HFFc6 (cell line): Measurements from ENCODE around the gene LPAR4. TPM values are rescaled to one million over a fixed set of nuclear protein-coding genes. Genes with fewer than 3 reads are reported as not detected.

ENCODE experiments used
- DNase-seq: peaks from one replicate; pipeline ENCODE4 v3.0.0-alpha.2; 2018
- H3K27ac Mint-ChIP-seq: 2 replicates; pipeline ENCODE4 v1.8.0; 2020; ENCODE audit warnings: mild to moderate bottlenecking, mixed read lengths
- H3K27me3 Mint-ChIP-seq: 2 replicates; pipeline ENCODE4 v1.8.0; 2021; ENCODE audit warnings: mild to moderate bottlenecking, moderate library complexity, mixed read lengths; ENCODE audit not compliant: insufficient read depth
- H3K36me3 Mint-ChIP-seq: 2 replicates; pipeline ENCODE4 v1.8.0; 2021; ENCODE audit warnings: low read depth, mixed read lengths
- H3K4me1 Mint-ChIP-seq: 2 replicates; pipeline ENCODE4 v1.8.0; 2020; ENCODE audit warnings: low read depth, mixed read lengths
- H3K4me3 Mint-ChIP-seq: 2 replicates; pipeline ENCODE4 v1.8.0; 2020; ENCODE audit warnings: mild to moderate bottlenecking, moderate library complexity, mixed read lengths
- H3K9me3 Mint-ChIP-seq: 2 replicates; pipeline ENCODE4 v1.8.0; 2020; ENCODE audit warnings: mild to moderate bottlenecking, mixed read lengths
- total RNA-seq, 6 experiments: library from RNA; stranded (reverse); fragmentation: NEBNext Ultra II Directional; extraction: Animal tissue kit (Norgen Biotek cat#: 25700); gene quantifications; 2 replicates in 1 of 6; 3 replicates in 5 of 6; pipeline ENCODE4 v1.2.3, GENCODE V29; 2021
- TF ChIP-seq, protein P1 (sequence below): fragments of 200-600 bp; sonication (generic); IDR thresholded peaks from 2 replicates; pipeline ENCODE4 v1.5.0; 2021; ENCODE audit warnings: antibody characterized with exemption, mild to moderate bottlenecking

Gene LPAR4
- total RNA-seq, 6 experiments from 2014 or later: not detected

DNA sequence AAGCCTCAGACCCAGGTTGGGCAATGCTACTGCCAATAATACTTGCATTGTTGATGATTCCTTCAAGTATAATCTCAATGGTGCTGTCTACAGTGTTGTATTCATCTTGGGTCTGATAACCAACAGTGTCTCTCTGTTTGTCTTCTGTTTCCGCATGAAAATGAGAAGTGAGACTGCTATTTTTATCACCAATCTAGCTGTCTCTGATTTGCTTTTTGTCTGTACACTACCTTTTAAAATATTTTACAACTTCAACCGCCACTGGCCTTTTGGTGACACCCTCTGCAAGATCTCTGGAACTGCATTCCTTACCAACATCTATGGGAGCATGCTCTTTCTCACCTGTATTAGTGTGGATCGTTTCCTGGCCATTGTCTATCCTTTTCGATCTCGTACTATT, 7.4 kb downstream of the LPAR4 start:
- Mint-ChIP-seq H3K27ac (no peak overlapping the region), H3K4me1 (no peaks in the 10 kb centered on the region), H3K4me3 (no peak overlapping the region), H3K27me3 (no peaks in the 10 kb centered on the region), H3K36me3 (no peaks in the 10 kb centered on the region), H3K9me3 (no peaks in the 10 kb centered on the region)
- TF ChIP-seq, protein P1, sequence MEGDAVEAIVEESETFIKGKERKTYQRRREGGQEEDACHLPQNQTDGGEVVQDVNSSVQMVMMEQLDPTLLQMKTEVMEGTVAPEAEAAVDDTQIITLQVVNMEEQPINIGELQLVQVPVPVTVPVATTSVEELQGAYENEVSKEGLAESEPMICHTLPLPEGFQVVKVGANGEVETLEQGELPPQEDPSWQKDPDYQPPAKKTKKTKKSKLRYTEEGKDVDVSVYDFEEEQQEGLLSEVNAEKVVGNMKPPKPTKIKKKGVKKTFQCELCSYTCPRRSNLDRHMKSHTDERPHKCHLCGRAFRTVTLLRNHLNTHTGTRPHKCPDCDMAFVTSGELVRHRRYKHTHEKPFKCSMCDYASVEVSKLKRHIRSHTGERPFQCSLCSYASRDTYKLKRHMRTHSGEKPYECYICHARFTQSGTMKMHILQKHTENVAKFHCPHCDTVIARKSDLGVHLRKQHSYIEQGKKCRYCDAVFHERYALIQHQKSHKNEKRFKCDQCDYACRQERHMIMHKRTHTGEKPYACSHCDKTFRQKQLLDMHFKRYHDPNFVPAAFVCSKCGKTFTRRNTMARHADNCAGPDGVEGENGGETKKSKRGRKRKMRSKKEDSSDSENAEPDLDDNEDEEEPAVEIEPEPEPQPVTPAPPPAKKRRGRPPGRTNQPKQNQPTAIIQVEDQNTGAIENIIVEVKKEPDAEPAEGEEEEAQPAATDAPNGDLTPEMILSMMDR: no peak
- no peak for DNase-seq

DNA sequence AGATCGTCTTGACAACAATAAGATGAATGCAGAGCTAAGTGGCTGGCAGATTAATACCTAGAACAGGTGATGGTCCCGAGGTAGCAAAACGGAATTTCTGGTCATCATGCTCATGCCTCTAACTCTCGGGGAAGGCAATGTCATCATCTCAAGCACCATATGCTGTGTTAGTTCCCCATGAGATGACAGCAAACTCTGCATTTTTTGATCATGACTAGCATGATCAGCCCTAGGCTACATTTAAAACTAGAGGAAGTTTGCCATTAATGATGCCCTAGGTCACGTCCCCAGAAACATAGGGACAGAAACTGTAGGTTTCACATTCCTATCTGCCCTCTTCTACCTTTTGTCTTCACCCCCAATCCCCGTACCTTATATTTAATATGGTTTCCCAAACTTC, 11.6 kb downstream of the LPAR4 start:
- H3K9me3 Mint-ChIP-seq: no peaks in the 10 kb centered on the region
- TF ChIP-seq, protein P1: no peak
- H3K27me3 Mint-ChIP-seq: peaks cover 3% of the 10 kb centered on the region; the same call in 1 of the 2 replicates

DNA sequence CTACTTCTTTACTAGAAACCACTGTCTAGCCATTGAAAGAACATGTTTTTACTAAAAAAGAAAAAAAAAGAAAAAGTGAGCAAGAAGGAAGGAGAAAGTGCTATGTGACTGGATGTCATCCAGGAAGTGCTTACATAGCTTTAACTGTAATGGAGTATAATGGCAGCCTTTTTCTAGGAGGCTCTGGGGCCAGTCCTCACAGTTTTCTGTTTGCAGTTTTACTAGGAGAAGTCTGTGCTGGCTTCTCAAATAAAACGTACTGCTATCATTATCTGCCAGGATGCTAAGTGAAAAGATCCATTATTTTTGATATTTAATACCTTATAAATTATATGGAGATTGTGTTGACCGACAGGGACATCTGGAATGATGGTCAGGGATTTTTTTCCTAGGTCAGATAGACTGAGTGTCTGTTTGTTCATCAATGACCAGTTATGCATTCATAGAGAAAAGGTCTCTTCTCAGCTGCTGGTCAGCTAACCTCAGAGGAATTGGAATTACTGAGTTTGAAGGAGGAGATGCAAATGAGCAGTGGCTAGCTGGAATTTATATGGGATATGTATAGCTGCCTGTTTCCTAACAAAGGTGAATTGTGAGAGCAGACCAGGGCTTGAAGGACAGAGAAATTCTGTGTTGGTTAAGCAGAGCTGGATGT, 21.7 kb downstream of the LPAR4 start:
- DNase-seq: no peak
- no peaks in the 10 kb centered on the region for H3K36me3 Mint-ChIP-seq
- TF ChIP-seq, protein P1: no peak
- no peak overlapping the region for H3K4me3 Mint-ChIP-seq
- no peak overlapping the region for H3K27ac Mint-ChIP-seq
- H3K27me3 Mint-ChIP-seq: no peaks in the 10 kb centered on the region
- no peaks in the 10 kb centered on the region for H3K4me1 Mint-ChIP-seq
- no peaks in the 10 kb centered on the region; the same call in 1 of the 2 replicates for H3K9me3 Mint-ChIP-seq

More for the DNA sequence above, 11.6 kb downstream of the LPAR4 start:
- DNase-seq: no peak
- no peak overlapping the region for H3K4me3 Mint-ChIP-seq
- no peaks in the 10 kb centered on the region for H3K4me1 Mint-ChIP-seq
- no peak overlapping the region for H3K27ac Mint-ChIP-seq
- H3K36me3 Mint-ChIP-seq: no peaks in the 10 kb centered on the region

DNA sequence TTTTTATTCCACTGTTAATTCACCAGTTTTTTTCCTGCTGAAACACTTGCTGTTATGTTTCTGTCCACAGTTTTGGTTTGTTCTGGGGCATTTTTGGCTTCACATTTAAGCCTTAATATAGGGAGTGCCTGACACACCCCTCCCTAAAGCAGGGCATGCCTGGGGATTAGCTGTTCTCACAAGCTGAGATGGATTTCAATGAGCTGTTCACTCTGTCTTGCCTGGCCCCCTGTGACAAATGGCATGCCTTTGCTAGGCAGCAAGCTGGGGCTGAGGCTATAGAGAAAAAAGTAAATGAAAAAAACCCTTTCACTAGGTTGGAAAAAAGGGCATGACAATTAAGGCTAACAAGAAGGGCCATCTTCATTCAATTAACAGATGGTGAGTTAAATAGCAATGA, 22.4 kb downstream of the LPAR4 start:
- Mint-ChIP-seq H3K4me3 (no peak overlapping the region), H3K27ac (no peak overlapping the region), H3K4me1 (no peaks in the 10 kb centered on the region), H3K36me3 (no peaks in the 10 kb centered on the region), H3K9me3 (no peaks in the 10 kb centered on the region; the same call in 1 of the 2 replicates), H3K27me3 (no peaks in the 10 kb centered on the region)
- TF ChIP-seq, protein P1: no peak
- no peak for DNase-seq

DNA sequence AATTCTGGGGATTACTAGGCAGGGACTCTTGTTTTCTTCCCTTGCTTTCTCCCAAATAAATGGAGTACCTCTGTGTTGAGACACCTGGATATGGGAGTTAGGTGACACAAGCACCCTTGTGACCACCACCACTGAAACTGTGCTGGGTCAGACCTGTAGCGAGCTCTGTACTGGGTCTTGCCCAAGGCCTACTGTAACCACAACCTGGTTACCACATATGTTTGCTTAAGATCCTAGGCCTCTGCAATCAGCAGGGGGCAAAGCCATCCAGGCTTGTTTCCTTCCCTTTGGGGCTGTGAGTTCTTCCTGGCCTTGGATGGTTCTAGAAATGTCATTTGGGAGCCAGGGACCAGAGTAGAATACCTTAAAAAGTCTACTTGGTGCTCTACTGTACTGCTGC, 49.4 kb downstream of the LPAR4 start:
- Mint-ChIP-seq H3K27me3 (no peaks in the 10 kb centered on the region), H3K4me1 (no peaks in the 10 kb centered on the region), H3K27ac (no peak overlapping the region), H3K4me3 (no peak overlapping the region), H3K9me3 (peaks cover 6% of the 10 kb centered on the region), H3K36me3 (no peaks in the 10 kb centered on the region)
- DNase-seq: no peak
- TF ChIP-seq, protein P1: no peak
